ENCODE data around the gene ODF2. TPM values are rescaled to one million over a fixed set of nuclear protein-coding genes. Genes with fewer than 3 reads are reported as not detected.

The ODF2 gene
- total RNA-seq, 1 experiment from 2014 or later, result 46.8 TPM

DNA sequence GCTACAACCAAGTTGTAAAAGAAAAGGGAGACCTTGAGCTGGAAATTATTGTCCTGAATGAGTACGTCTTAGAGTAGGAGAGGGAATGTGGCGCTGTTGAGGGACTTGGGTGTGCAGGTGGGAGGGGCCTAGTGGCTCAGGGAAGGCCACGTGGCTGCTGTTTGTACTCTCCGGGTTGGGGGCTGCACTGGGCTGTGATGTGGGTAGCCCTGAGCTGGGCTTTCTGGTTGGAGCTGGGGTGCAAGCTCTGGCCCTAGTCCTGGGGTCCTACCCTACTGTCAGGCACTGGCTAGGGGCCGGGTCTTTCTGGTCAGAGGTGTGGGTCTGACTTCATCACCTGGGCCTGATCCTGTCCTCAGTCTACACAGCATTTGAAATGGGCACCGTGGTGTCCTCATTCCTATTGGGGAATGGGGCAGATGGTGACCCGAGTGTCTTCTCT, 29.6 kb downstream of the ODF2 start:
- H3K9me3 ChIP-seq (ENCODE audit: control insufficient read depth in 1 of 2, insufficient read depth in 1 of 2, low read depth in 1 of 2, low read length in 2 of 2), result no peaks in the 10 kb centered on the region
- no peak overlapping the region for H3K4me2 ChIP-seq (ENCODE audit: low read length)
- H3K9me2 ChIP-seq (ENCODE audit: insufficient read depth), result no peaks in the 10 kb centered on the region
- ATAC-seq, result no peak; the same call in 1 of the 2 replicates
- H2AFZ ChIP-seq (ENCODE audit: low read depth, low read length, poor library complexity, severe bottlenecking), result no peak overlapping the region
- H3K4me1 ChIP-seq (ENCODE audit: control insufficient read depth in 1 of 2, insufficient read depth in 2 of 2, low read length in 2 of 2), result no peaks in the 10 kb centered on the region
- H3K27ac ChIP-seq (ENCODE audit: low read depth, low read length), result no peak overlapping the region
- TF ChIP-seq EGR1 (IDR thresholded peaks at IDR 0.05; ENCODE audit: low read depth), result no peak
- TF ChIP-seq SIN3A (IDR thresholded peaks at IDR 0.05; ENCODE audit: low read depth), result no peak
- TF ChIP-seq, protein P1, sequence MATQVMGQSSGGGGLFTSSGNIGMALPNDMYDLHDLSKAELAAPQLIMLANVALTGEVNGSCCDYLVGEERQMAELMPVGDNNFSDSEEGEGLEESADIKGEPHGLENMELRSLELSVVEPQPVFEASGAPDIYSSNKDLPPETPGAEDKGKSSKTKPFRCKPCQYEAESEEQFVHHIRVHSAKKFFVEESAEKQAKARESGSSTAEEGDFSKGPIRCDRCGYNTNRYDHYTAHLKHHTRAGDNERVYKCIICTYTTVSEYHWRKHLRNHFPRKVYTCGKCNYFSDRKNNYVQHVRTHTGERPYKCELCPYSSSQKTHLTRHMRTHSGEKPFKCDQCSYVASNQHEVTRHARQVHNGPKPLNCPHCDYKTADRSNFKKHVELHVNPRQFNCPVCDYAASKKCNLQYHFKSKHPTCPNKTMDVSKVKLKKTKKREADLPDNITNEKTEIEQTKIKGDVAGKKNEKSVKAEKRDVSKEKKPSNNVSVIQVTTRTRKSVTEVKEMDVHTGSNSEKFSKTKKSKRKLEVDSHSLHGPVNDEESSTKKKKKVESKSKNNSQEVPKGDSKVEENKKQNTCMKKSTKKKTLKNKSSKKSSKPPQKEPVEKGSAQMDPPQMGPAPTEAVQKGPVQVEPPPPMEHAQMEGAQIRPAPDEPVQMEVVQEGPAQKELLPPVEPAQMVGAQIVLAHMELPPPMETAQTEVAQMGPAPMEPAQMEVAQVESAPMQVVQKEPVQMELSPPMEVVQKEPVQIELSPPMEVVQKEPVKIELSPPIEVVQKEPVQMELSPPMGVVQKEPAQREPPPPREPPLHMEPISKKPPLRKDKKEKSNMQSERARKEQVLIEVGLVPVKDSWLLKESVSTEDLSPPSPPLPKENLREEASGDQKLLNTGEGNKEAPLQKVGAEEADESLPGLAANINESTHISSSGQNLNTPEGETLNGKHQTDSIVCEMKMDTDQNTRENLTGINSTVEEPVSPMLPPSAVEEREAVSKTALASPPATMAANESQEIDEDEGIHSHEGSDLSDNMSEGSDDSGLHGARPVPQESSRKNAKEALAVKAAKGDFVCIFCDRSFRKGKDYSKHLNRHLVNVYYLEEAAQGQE (IDR thresholded peaks at IDR 0.05; ENCODE audit: low read depth), result no peak
- TF ChIP-seq ELF1 (IDR thresholded peaks at IDR 0.05; ENCODE audit: borderline replicate concordance, low read depth), result no peak
- no peak for TF ChIP-seq YY1 (IDR thresholded peaks at IDR 0.05; ENCODE audit: extremely low read depth, insufficient replicate concordance, low read depth, low read length)
- no peak for TF ChIP-seq SRF (IDR thresholded peaks at IDR 0.05; ENCODE audit: low read depth)
- TF ChIP-seq, protein P2, sequence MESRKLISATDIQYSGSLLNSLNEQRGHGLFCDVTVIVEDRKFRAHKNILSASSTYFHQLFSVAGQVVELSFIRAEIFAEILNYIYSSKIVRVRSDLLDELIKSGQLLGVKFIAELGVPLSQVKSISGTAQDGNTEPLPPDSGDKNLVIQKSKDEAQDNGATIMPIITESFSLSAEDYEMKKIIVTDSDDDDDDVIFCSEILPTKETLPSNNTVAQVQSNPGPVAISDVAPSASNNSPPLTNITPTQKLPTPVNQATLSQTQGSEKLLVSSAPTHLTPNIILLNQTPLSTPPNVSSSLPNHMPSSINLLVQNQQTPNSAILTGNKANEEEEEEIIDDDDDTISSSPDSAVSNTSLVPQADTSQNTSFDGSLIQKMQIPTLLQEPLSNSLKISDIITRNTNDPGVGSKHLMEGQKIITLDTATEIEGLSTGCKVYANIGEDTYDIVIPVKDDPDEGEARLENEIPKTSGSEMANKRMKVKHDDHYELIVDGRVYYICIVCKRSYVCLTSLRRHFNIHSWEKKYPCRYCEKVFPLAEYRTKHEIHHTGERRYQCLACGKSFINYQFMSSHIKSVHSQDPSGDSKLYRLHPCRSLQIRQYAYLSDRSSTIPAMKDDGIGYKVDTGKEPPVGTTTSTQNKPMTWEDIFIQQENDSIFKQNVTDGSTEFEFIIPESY (IDR thresholded peaks at IDR 0.05; ENCODE audit: extremely low read depth, insufficient replicate concordance, low read length), result no peak
- no peak for TF ChIP-seq TCF7L2 (IDR thresholded peaks at IDR 0.05; ENCODE audit: borderline replicate concordance, extremely low read depth, insufficient read depth, insufficient read length)
- TF ChIP-seq FOSL1 (IDR thresholded peaks at IDR 0.05; ENCODE audit: low read depth), result no peak
- no peak for TF ChIP-seq ZNF274 (IDR thresholded peaks at IDR 0.05; ENCODE audit: low read depth, low read length)
- no peak for TF ChIP-seq POLR2AphosphoS5 (IDR thresholded peaks at IDR 0.05; ENCODE audit: low read depth, low read length)
- RAD21 ChIA-PET (ENCODE audit: low non-redundant PET in 1 of 2, low total read pairs in 2 of 2, uncharacterized antibody in 2 of 2, unreplicated experiment in 2 of 2), result no interaction called here
- H4K20me1 ChIP-seq (ENCODE audit: insufficient read depth), result no peaks in the 10 kb centered on the region
- no TSS peak for BruUV-seq (replicated peaks)
- POLR2A ChIA-PET, result no interaction called here
- H3K79me2 ChIP-seq (ENCODE audit: insufficient read depth, low read length), result no peaks in the 10 kb centered on the region
- intact Hi-C loops (cut with micrococcal nuclease), result no loop called here
- no peak overlapping the region for H3K9ac ChIP-seq (ENCODE audit: low read length)
- H3K36me3 ChIP-seq (ENCODE audit: control insufficient read depth in 1 of 2, insufficient read depth in 2 of 2, low read length in 2 of 2), result peaks cover 26 to 43% of the 10 kb centered on the region in 2 experiments
- no peak overlapping the region for H3K4me3 ChIP-seq (replicated peaks in 1 of 2; ENCODE audit: low read depth in 1 of 2, low read length in 2 of 2)
- no peak for DNase-seq (ENCODE audit: low read depth, low spot score)
- no peaks in the 10 kb centered on the region for H3K27me3 ChIP-seq (ENCODE audit: insufficient read depth, low read length)
- CTCF ChIA-PET, result no interaction called here
